Fibroblast of lung (primary cell): Measurements from ENCODE around the gene KCNJ4. TPM values are rescaled to one million over a fixed set of nuclear protein-coding genes. Genes with fewer than 3 reads are reported as not detected.
A peak's percentile ranks its signal among the peaks of the same experiment; 100 is the strongest.

Source experiments
- DNase-seq, 2 donors: peaks; one replicate each; pipeline versions ENCODE4 v3.0.0 to v3.0.0-alpha.2; 2010; ENCODE audit warnings: low read depth in 2 of 2
- H2AFZ ChIP-seq: 2 replicates; pipeline ENCODE4 v1.5.1; 2012; ENCODE audit warnings: low read length, control low read depth, inconsistent platforms
- H3K27ac ChIP-seq: 2 replicates; pipeline ENCODE4 v1.5.1; 2011; ENCODE audit warnings: low read length, control low read depth; ENCODE audit not compliant: insufficient read depth
- H3K27me3 ChIP-seq: 2 replicates; pipeline ENCODE4 v1.5.1; 2011; ENCODE audit warnings: mild to moderate bottlenecking, low read length; ENCODE audit not compliant: control insufficient read depth, insufficient read depth
- H3K36me3 ChIP-seq: 2 replicates; pipeline ENCODE4 v1.5.1; 2011; ENCODE audit warnings: low read length; ENCODE audit not compliant: control insufficient read depth, insufficient read depth
- H3K4me1 ChIP-seq: 2 replicates; pipeline ENCODE4 v1.5.1; 2011; ENCODE audit warnings: low read length; ENCODE audit not compliant: control insufficient read depth, insufficient read depth; ENCODE audit errors: extremely low read depth
- H3K4me2 ChIP-seq: 2 replicates; pipeline ENCODE4 v1.5.1; 2011; ENCODE audit warnings: low read length, control low read depth; ENCODE audit not compliant: insufficient read depth; ENCODE audit errors: extremely low read depth
- H3K4me3 ChIP-seq, 4 experiments: fragments of 200-600 bp in 1 of 4; sonication (generic) in 1 of 4; replicated peaks in 1 of 4; 2 replicates each; pipeline ENCODE4 v1.5.1; 2011 to 2016; ENCODE audit warnings: low read length in 4 of 4, low read depth in 3 of 4, mild to moderate bottlenecking in 3 of 4, control low read depth in 2 of 4, inconsistent platforms in 1 of 4, mixed read lengths in 1 of 4; ENCODE audit not compliant: insufficient read depth in 1 of 4; ENCODE audit errors: control extremely low read depth in 1 of 4
- H3K79me2 ChIP-seq: 2 replicates; pipeline ENCODE4 v1.5.1; 2012; ENCODE audit warnings: mild to moderate bottlenecking, low read length, inconsistent platforms; ENCODE audit not compliant: control insufficient read depth, insufficient read depth
- H3K9ac ChIP-seq: 2 replicates; pipeline ENCODE4 v1.5.1; 2011; ENCODE audit warnings: mild to moderate bottlenecking, low read length, control low read depth; ENCODE audit not compliant: insufficient read depth
- H3K9me3 ChIP-seq: 2 replicates; pipeline ENCODE4 v1.5.1; 2012; ENCODE audit warnings: low read depth, low read length; ENCODE audit not compliant: control insufficient read depth, insufficient read depth
- H4K20me1 ChIP-seq: 2 replicates; pipeline ENCODE4 v1.5.1; 2011; ENCODE audit warnings: low read length; ENCODE audit not compliant: control insufficient read depth, insufficient read depth; ENCODE audit errors: extremely low read depth
- CTCF ChIP-seq, 2 donors: IDR thresholded peaks in 1 of 2; conservative IDR thresholded peaks in 1 of 2; 1 replicate in 1 of 2; 2 replicates in 1 of 2; pipeline ENCODE4 v1.5.1; 2011 to 2012; ENCODE audit warnings: low read length in 2 of 2, control low read depth in 1 of 2, inconsistent platforms in 1 of 2, low read depth in 1 of 2, mild to moderate bottlenecking in 1 of 2
- EZH2 ChIP-seq: IDR thresholded peaks from 2 replicates; pipeline ENCODE4 v1.5.1; 2012; ENCODE audit warnings: low read length, control low read depth, mild to moderate bottlenecking; ENCODE audit errors: missing control alignments
- polyA minus RNA-seq: library from RNA; depleted of rRNA, polyadenylated mRNA; stranded (reverse); fragments of >200 nt; gene quantifications from 2 replicates; pipeline ENCODE4 v1.2.3, GENCODE V29; 2011; ENCODE audit warnings: low replicate concordance
- polyA plus RNA-seq, 2 donors: library from polyadenylated mRNA; depleted of rRNA in 1 of 2; stranded (reverse) in 1 of 2; unstranded in 1 of 2; fragments of >200 nt; gene quantifications; 2 replicates each; pipeline ENCODE4 v1.2.1, GENCODE V29; 2011 to 2012; ENCODE audit warnings: missing spikeins in 1 of 2
- total RNA-seq: library from RNA; depleted of rRNA; stranded (reverse); fragments of >200 nt; gene quantifications from 2 replicates; pipeline ENCODE4 v1.2.1, GENCODE V29; 2014

Gene KCNJ4
- total RNA-seq (not detected in 2 replicates), polyA plus RNA-seq (not detected in 2 replicates), polyA minus RNA-seq (not detected in 2 replicates)
- polyA plus RNA-seq (2012) = not detected in 2 replicates

GRCh38 chr22:38455076-38455529, at the start of gene KCNJ4:
TSS of gene KCNJ4 (minus strand) at chr22:38455199. CDS start at chr22:38428132, 27,067 bp downstream.
- peaks cover 65% of the 10 kb centered on the region for H3K27me3 ChIP-seq
- DNase-seq = no peak
- no peaks in the 10 kb centered on the region for H3K9me3 ChIP-seq
- H4K20me1 ChIP-seq = no peaks in the 10 kb centered on the region
- H3K79me2 ChIP-seq = no peaks in the 10 kb centered on the region
- H2AFZ ChIP-seq = no peak within 1 kb of the TSS
- no peaks in the 10 kb centered on the region for H3K4me1 ChIP-seq
- no peak for TF ChIP-seq CTCF (conservative IDR thresholded peaks at IDR 0.05 in 1 of 2, IDR thresholded peaks at IDR 0.05 in 1 of 2; ENCODE audit: low read depth in 1 of 2, low read length in 2 of 2)
- no peak for TF ChIP-seq EZH2
- peak within 1 kb of the TSS; percentile 13 for H3K4me2 ChIP-seq
- H3K9ac ChIP-seq = no peak within 1 kb of the TSS
- no peak within 1 kb of the TSS for H3K27ac ChIP-seq
- no peaks in the 10 kb centered on the region for H3K36me3 ChIP-seq
- peak within 1 kb of the TSS in 1 of 4 experiments; percentile 4 for H3K4me3 ChIP-seq

- no peak for DNase-seq
- H3K27ac ChIP-seq = peak overlapping the region; percentile 18
- TF ChIP-seq EZH2 = no peak
- no peak for TF ChIP-seq CTCF (conservative IDR thresholded peaks at IDR 0.05 in 1 of 2, IDR thresholded peaks at IDR 0.05 in 1 of 2; ENCODE audit: low read depth in 1 of 2, low read length in 2 of 2)
Observed at GRCh38 chr22:38503021-38503420, 48.0 kb upstream of the KCNJ4 start.

GRCh38 chr22:38501797-38502672, 47.0 kb upstream of the KCNJ4 start:
- no peak for TF ChIP-seq EZH2
- Histone ChIP-seq H2AFZ (no peak overlapping the region), H3K9me3 (no peaks in the 10 kb centered on the region), H3K4me1 (peaks cover 3% of the 10 kb centered on the region), H4K20me1 (peaks cover 11% of the 10 kb centered on the region), H3K79me2 (peaks cover 86% of the 10 kb centered on the region), H3K27me3 (no peaks in the 10 kb centered on the region), H3K27ac (no peak overlapping the region), H3K36me3 (peaks cover 22% of the 10 kb centered on the region), H3K4me3 (peak overlapping the region; percentile 63 to 100 (median 96)), H3K4me2 (peak overlapping the region; percentile 62), H3K9ac (no peak overlapping the region)
- no peak for DNase-seq

More at GRCh38 chr22:38503021-38503420, 48.0 kb upstream of the KCNJ4 start:
- Histone ChIP-seq H3K27me3 (no peaks in the 10 kb centered on the region), H3K36me3 (peaks cover 17% of the 10 kb centered on the region), H3K4me2 (peak overlapping the region; percentile 60), H3K79me2 (peaks cover 77% of the 10 kb centered on the region), H3K4me1 (peaks cover 3% of the 10 kb centered on the region), H4K20me1 (peaks cover 11% of the 10 kb centered on the region), H3K4me3 (peak overlapping the region; percentile 63 to 100 (median 96)), H2AFZ (no peak overlapping the region), H3K9ac (peak overlapping the region; percentile 28), H3K9me3 (no peaks in the 10 kb centered on the region)
